Left kidney (tissue), 2 donors: Measurements from ENCODE around the gene OMP. TPM values are rescaled to one million over a fixed set of nuclear protein-coding genes. Genes with fewer than 3 reads are reported as not detected.

Experiments
- DNase-seq: peaks from one replicate; pipeline ENCODE4 v3.0.0-alpha.2; 2013
- polyA plus RNA-seq: library from polyadenylated mRNA; unstranded; fragments of 120-200 nt; gene quantifications from one replicate; pipeline ENCODE4 v1.2.1, GENCODE V29; 2013; ENCODE audit not compliant: insufficient read length

Gene OMP
- polyA plus RNA-seq, 1 donor = not detected

DNA sequence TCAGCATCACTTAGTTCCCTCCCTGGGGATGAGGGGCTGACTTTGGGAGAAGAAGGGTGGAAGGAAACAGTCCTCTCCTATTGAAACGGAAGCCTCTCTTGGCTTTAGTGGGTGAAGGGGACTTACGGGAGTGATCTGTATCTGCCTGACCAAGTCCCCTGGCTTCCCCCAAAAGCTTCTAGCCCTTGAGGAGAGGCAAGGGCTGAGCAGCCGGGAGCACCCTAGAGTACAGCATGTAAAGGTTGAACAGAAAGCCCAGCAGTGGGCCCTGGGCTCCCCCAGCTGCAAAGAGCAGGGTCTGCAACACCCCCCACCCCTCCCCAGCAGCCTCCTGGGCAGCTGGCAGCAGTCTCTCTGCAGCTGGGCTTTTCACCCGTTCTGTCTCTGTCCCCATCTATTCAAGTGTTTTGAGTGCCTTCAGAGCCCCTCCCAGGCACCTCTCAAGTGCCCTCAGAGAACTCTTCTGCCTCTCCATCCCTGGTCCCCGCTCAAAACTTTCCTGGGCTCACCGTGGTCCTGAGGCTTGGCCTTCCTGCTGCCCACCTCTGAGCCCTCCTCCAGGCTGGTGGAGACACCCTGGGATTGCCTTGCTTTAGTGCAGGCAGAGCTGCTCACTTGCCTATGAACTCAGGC, 33.2 kb upstream of the OMP start:
- DNase-seq = no peak

- DNase-seq = no peak
These were observed 32.6 kb upstream of the OMP start for GRCh38 chr11:77069969-77070582.

GRCh38 chr11:77071077-77071476, 31.6 kb upstream of the OMP start:
- no peak for DNase-seq

DNA sequence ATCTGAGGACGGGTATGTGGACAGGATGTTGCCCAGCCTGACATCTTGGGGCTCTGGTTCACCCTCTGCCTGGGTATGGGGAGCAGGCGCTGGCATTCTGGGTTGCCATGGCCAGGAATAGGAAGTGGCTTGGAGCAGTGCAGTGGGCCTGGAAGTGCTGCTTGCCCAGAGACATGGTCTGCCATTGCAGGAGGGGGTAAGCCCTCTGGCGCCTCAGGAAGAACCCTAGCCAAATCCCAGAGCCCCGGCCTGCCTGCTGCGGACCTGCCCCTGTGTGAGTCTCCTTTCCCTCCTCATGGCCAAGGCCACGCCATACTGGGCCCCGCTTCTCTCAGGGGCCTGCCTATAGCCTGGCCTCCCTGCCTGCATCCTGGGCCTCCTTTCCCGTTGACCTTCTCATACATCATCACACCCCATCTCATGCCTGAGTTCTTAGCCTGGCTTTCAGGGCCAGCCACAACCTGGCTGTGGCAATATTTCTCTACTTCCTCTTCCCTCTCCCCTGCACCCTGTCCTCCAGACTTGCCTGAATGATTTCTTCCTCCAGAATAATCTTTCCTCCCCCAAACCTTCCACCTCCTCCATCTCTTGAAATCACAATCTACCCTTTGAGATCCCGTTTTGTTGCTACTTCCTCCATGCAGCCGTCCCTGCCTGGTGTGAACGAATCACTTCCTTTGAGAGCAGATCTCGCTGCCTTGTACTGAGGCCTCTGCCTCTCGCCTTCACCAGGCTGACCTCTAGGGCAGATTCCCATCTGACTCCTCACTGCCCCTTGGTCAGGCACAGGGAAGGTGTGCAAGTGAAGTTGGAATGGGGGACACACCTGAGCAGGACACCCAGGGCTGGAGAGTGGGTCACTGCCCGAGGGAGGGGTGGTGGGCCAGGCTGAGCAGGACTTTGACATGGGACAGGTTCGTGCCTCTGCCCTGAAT, 30.7 kb upstream of the OMP start:
- no peak for DNase-seq

GRCh38 chr11:77072851-77073327, 29.8 kb upstream of the OMP start:
- no peak for DNase-seq

DNA sequence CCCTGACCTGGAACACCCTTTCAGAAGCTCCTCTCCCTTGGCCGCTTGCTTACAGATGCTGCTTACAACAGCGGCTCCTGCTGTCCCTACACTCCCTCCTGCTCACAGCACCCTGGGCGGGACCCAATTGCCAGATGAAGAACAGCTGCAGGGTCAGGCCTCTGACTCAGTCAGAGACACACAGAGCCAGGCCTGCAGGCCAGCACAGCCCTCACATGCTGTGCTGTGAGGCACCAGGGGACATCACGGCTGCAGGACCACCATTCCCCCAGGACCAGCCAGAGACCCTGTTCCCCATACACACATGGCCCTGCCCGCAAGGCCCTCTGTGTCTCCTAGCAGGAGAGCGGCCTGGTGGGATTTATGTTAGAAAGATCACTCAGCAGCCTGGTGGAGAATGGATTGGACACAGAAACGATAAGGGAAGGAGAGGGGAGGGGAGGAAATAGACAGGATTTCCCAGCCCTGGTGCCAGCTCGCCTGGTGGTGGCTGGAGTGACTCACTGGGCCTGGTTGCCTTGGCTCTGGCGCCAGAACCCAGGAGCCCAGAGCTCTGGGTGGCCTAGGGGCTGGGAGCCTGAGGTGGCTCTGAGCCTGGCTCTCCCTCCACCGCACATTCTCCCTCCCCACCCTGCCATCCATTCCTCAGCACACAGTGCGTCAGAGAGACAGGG, 29.2 kb upstream of the OMP start:
- peak; percentile 79 for DNase-seq

DNA sequence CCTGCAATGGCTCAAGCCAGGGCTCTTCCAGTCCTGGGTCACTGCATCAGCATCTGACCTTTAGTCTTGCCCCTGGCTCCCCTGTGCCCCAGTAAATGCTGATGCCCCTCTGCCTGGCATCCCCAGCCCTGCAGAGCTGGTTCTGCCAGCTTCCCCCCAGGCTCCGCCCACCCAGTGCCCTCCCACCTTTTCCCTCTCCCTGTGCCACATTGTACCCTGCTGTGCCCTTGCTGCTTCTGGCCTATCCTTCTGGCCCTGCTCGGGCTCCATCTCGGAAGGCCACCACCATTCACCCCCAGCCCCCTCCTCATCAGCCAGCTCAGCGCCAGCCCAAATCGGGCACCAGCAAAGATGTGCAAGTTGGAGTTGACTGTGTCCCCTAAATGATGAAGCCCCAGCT, 28.4 kb upstream of the OMP start:
- DNase-seq = no peak

GRCh38 chr11:77074626-77075221, 27.9 kb upstream of the OMP start:
- DNase-seq = no peak

GRCh38 chr11:77075425-77075905, 27.2 kb upstream of the OMP start:
- DNase-seq = no peak

DNA sequence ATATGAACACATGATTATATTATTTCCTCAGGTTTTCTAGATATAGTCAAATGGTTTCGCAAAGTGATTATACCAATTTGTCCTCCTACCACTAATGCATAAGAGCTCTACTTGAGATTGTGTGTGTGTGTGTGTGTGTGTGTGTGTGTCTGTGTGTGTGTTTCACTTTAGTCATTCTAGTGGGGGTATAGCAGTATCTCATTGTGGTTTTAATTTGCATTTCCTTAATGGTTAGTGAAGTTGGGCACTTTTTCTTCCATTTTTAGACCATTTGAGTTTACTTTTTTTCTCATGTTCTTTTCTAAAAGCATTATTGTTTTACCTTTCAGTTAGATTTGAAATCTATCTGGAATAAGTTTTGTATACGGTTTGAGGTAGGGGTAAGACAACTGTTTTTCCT, 23.0 kb upstream of the OMP start:
- DNase-seq = no peak

- DNase-seq = no peak
These were observed 21.9 kb upstream of the OMP start for GRCh38 chr11:77080643-77081210.

DNA sequence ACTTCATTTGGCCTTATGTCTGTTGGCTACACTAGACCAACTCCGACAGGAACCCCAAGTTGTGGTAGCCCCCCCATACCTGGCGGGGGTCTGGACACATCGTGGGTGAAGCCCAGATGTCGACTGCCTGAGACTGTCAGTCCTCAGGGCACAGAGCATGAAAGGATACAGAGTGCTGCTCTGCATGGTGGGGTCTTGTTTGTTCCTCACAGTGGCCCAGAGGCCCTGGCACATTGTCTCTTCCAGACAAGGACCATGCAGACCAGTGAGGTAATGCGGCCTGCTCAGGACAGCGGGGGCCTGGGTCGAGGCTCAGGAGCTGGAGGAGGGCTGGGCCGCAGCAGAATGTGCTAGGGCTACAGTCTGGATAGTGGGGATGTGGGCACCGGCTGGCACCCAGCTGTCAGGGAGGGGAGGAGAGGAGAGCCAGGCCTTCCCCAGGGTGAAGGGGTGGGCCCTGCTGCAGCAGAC, 21.2 kb upstream of the OMP start:
- DNase-seq = no peak

- DNase-seq = no peak
These were observed 20.4 kb upstream of the OMP start for GRCh38 chr11:77081976-77082836.

DNA sequence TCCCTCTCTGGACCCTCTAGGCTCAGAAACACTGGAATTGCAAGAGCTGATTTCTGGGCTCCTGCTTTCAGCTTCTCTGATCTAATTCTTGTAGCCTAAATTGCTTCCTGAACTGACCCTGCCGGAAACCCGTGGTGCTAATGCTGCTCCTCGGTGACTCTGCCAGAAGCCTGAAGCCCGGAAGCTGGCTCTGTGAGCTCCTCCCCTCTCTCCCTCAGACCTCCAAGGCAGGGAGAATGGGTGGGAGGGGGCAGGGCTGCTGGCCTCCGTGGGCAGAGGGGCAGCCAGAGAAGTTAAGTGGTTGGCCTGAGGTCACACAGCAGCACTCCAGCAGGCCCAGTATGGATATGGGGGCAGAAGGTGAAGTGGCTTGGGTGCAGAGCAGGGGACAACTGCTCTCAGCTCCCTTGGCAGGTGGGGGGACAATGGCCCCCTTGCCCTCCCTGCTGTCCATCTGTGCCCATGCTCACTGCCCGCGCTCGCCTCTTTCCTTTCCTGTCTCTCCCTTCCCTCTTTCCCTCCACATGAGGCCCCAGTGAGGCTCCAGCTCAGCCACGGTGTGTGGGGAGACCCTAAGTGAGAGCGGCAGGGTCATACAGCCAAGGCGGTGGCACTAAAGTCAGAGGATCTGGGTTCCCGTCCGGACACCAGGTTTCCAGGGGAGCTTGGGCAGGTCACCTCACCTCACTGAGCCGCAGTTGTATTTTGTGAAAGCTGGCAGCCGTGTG, 19.6 kb upstream of the OMP start:
- DNase-seq = no peak

DNA sequence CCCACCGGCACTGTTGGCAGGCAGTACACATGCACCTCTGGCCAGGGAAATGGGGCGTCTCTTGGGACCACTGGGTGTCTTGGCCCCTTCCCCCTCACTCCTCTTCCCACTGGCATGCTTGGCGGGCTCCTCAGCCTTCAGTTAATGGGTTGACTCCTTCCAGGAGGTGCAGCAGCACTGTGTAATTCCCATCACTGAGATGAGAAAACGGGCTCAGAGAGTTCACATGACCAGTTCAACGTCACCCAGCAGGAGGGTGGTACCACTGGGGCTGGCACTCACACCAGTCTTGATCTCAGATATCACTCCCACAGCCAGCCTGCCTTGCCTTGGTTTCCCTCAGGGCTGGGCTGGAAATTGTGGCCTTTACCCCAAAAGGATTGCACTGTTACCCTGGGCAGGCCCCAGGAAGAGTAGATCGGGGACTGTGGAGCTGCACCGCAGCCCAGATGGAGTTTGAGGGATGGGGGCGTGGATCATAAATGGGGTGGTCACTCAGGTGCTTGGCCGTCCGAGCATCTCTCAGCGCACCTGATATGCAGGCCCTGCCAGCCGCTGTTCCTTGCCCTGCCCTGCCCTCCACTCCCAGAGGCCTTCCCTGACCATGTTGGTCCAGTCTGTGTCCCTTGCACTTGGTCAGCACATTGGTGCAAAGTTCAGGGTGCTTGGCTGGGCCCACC, 18.9 kb upstream of the OMP start:
- DNase-seq = no peak

- DNase-seq = no peak
These were observed 18.0 kb upstream of the OMP start for GRCh38 chr11:77084581-77085191.

GRCh38 chr11:77085652-77086051, 17.0 kb upstream of the OMP start:
- no peak for DNase-seq
